HG03342 (cell line): Measurements from ENCODE around the gene ZNF485.
"Not testable (repeated sequence)": the region's sequence is repeated elsewhere in the genome, so short reads cannot be mapped to it uniquely, and the experiment has no call there.

Experiments
- ATAC-seq: cut with Tn5 transposase; IDR thresholded peaks from one replicate; pipeline ENCODE4 v1.9.1; 2021; ENCODE audit warnings: mild to moderate bottlenecking, moderate library complexity; ENCODE audit not compliant: unreplicated experiment

Gene ZNF485

GRCh38 chr10:43601576-43601975 lies 4.7 kb upstream of the ZNF485 start:
- not testable (repeated sequence) for ATAC-seq

GRCh38 chr10:43605850-43606322 lies 352 bp upstream of the ZNF485 start:
- no peak for ATAC-seq

DNA sequence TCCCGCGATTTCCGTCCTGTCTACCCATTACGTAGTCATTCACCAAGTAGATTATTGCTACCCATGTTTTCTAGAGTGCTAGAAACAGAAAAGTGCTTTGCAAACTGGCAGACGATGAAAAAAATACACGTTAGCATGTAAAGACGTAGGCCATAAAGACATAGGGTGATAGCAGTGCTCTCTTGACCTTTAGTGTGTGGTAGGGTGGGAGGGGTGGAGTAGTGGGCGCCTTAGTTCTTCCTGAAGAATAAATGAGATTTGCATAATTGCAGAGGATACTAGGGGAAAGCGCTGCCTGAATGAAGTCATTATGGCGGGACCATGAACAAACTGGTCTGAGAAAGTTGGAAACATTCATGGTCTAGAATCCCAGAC lies 948 bp downstream of the ZNF485 start:
- no peak for ATAC-seq

DNA sequence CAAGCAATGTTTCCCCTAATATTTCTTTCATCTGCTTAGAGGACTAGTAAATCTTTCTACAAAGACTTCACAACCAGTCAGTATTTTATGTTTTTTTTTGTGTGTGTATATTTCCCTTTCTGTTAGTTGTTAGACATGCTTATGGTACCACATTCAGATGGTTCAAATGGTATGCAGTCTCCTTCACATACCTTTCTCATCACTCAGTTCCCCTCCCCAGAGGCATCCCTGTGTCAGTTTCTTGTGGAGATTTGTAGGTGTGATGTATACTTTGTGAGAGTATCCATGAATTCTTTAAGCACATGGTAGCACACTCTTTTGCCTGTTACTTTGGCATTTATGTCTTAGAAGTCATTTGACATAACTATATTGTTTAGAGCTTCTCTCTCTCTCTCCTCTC lies 4.4 kb downstream of the ZNF485 start:
- no peak for ATAC-seq

GRCh38 chr10:43616697-43617370 lies 10.6 kb downstream of the ZNF485 start:
- no peak for ATAC-seq

- no peak for ATAC-seq
These were observed 13.1 kb downstream of the ZNF485 start for GRCh38 chr10:43619368-43619767.

GRCh38 chr10:43622038-43622437 lies 15.8 kb downstream of the ZNF485 start:
- no peak for ATAC-seq

DNA sequence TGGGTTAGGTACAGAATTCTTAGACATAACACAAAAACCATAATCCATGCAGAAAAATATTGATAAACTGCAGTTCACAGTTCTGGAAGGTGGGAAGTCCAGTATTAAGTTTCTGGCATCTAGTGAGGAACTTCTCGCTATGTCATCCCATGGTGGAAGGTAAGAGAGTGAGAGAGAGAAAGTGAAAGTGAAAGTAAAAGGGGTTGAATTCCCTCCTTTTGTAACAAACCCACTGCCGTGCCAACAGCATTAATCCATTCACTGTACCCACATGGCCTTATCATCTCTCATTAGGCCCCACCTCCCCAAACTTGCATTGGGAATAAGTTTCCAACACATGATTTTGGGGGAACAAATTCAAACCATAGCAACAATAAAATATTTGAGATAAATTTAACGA lies 17.1 kb downstream of the ZNF485 start:
- ATAC-seq = no peak

DNA sequence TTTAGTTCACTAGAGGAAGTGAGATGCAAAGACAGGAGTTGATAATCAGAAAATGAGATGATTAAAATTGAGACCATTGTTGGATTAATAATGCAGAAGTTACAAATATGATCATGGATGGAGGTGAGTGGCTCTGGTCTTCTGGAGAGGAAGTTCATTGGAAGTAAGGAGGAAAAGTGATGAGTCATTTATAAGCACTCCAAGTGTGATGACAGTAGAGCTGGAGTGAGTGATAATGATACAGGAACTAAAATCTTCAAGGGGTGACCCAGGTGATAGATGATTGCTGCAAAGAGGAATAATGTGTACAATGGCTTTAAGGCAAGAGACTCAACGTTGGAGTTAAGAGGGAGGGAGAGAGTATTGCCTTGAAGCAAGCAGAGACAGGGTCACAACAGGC lies 21.7 kb downstream of the ZNF485 start:
- ATAC-seq = no peak

DNA sequence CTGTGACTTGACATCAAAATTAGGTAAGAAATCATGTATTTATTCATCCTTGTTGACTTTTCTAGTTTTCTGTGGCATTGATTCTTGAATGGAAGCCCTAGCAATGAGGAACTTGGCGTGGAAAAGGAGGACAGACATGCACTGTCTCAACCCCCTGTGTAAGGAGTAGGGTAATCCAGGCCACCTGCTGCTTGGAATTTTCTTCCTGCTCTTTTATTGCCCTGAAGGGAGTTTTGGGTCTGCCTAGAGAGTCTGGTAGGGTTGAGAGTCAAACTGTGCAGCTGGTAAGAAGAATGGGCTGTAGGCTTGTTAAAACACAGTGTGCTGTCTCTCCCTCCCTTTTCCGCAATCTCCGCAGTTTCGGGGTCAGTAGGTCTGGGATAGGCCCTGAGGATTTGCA lies 22.7 kb downstream of the ZNF485 start:
- ATAC-seq = no peak

GRCh38 chr10:43635816-43636215 lies 29.6 kb downstream of the ZNF485 start:
- ATAC-seq = not testable (repeated sequence)

GRCh38 chr10:43640603-43641002 lies 34.4 kb downstream of the ZNF485 start:
- no peak for ATAC-seq

DNA sequence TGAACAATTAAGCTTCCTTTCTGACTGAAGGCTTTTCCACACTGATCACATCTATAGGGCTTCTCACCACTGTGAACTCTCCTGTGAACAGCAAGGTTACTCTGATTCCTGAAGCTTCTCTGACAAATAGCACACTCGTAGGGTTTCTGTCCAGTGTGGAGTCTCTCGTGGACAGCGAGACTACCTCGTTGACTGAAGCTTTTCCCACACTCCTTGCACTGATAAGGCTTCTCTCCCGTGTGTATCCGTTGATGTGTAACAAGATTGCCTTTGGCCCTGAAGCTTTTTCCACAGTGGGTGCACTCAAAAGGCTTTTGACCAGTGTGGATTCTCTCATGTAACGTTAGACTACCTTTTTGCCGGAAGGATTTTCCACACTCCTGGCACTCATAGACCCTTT lies 38.0 kb downstream of the ZNF485 start:
- no peak for ATAC-seq

DNA sequence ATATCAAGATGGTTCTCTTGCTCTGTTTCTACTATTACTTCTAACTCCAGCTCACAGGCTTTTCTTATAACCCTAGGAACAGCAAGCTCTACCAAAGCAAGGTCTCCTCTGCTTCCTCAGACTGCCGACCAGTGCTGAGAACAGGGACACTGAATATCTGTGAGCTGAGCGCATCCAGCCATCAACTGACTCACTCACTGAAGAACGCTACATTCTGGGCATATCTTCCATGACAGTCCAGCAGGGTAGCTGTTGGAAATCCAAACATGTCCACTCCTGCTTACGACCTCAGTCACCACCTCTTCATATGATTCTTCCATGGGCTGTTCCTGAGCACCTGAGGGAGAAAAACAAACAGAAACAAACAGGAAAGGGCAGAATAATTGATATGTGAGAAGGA lies 39.6 kb downstream of the ZNF485 start:
- no peak for ATAC-seq

GRCh38 chr10:43647576-43647975 lies 41.3 kb downstream of the ZNF485 start:
- no peak for ATAC-seq

GRCh38 chr10:43648095-43648397 lies 41.8 kb downstream of the ZNF485 start:
- no peak for ATAC-seq

DNA sequence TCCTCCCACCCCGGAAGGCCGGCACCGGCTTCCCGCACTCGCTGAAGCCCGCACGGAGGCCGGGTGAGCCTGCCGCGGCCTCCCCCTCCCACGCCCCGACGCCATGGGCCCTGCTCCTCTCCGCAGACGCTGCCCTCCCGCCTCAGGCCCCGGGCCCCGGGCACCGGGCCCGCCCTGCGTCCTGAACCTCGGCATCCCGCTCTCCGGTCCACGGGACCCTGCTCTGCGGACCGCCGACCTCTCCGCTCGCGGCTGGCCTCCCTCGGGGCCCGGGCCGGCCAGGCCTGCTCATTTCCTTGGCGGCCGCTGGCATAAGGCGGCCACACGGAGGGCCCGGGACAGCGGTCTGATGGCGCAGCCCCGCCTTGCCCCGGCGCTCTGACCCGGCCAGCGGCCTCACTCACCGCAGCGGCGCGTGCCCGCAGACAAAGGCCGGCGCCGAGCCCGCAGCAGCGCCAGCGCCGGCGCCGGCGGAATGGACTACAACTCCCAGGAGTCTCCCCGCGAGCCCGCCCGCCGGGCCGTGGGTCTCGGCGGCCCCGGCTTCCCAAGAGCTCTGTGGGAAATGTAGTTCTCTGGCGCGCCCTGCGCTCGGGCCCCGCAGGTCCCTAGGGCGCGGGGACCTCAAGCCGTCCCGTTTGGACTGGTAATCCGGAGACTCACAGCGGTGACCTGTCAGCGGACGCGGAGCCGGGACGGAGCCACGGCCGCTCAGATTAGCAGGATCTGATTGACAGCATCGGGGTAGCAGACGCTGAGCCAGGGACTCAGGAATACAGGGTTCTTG lies 42.4 kb downstream of the ZNF485 start, which contains the start of gene ZNF32:
TSS of gene ZNF32 (minus strand) at position 484 of the 787 bp plus-strand sequence. CDS start 2,748 bp downstream, outside the sequence.
- ATAC-seq = peak; percentile 99

- peak; percentile 6 for ATAC-seq
These were observed 42.9 kb downstream of the ZNF485 start for GRCh38 chr10:43649185-43649523.

GRCh38 chr10:43653746-43654145 lies 47.5 kb downstream of the ZNF485 start:
- ATAC-seq = no peak

- no peak for ATAC-seq
These were observed 49.1 kb downstream of the ZNF485 start for GRCh38 chr10:43655311-43655710.

GRCh38 chr10:43658227-43658626 lies 52.0 kb downstream of the ZNF485 start:
- ATAC-seq = no peak

GRCh38 chr10:43665054-43665453 lies 58.8 kb downstream of the ZNF485 start:
- ATAC-seq = no peak

DNA sequence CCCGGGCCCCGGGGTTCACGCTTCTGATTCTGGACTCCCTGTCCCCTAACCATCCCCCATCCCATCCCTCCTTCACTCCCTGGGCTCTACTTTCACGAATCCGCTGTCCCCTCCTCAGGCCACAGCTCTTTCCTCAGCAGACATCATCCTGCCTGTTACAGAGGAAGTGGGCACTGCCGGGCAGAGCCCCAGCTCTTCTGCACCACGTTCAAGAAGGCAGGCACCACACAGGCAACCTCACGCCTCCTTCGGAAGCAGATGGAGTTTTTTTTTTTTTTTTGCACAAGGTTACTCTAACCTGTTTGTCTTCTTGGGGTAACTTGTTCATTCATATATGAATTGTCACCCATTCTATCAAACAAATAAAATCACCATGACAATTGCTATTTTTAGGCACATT lies 60.3 kb downstream of the ZNF485 start:
- no peak for ATAC-seq
